GM21723 (cell line): ENCODE data around the gene DNAH9.
"Not testable (repeated sequence)": the region's sequence is repeated elsewhere in the genome, so short reads cannot be mapped to it uniquely, and the experiment has no call there.

Experiments used
- ATAC-seq: cut with Tn5 transposase; IDR thresholded peaks from one replicate; pipeline ENCODE4 v1.9.1; 2021; ENCODE audit warnings: mild to moderate bottlenecking, moderate library complexity; ENCODE audit not compliant: unreplicated experiment

DNAH9 gene

DNA sequence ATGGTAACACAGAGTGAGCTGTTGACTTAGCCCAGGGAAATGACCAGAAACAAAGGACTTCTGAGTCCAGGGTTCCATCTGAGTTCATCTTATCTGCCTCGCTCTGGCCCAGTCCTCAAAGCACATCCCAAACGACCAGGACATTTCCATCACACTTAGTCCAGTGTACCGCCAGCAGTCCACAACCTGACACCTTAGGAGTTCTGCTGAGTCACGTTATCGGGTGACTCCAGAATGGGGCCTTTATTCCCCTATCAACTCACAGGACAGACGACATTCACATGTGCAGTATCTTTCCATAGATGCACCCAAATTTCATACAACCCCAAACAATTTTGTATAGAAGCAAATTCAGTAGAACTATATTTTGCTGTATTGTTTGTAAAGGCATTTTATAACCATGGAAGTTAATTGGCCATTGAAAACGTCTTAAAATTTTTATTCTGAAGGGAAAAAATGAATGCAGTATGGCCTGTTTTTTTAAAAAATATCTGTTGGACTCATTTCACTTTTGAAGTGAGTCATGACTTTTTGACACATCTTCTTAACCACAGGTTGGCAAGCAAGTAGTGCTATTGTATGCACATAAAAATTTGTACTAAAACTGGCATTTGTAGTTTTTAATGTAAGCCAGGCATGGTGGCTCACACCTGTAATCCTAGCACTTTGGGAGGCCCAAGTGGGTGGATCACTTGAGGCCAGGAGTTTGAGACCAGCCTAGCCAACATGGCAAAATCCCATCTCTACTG, 352.7 kb downstream of the DNAH9 start:
- ATAC-seq = no peak

- ATAC-seq = no peak
Measured at GRCh38 chr17:11952610-11953009, 354.3 kb downstream of the DNAH9 start.

GRCh38 chr17:11953924-11954323, 355.7 kb downstream of the DNAH9 start:
- ATAC-seq = no peak

- no peak for ATAC-seq
Measured at GRCh38 chr17:11954936-11955335, 356.7 kb downstream of the DNAH9 start.

- no peak for ATAC-seq
Measured at GRCh38 chr17:11969565-11969964, 371.3 kb downstream of the DNAH9 start.

- ATAC-seq = not testable (repeated sequence)
Measured at GRCh38 chr17:11972741-11973140, 374.5 kb downstream of the DNAH9 start.

- ATAC-seq = no peak
Measured at GRCh38 chr17:11979795-11980194, 381.5 kb downstream of the DNAH9 start.

DNA sequence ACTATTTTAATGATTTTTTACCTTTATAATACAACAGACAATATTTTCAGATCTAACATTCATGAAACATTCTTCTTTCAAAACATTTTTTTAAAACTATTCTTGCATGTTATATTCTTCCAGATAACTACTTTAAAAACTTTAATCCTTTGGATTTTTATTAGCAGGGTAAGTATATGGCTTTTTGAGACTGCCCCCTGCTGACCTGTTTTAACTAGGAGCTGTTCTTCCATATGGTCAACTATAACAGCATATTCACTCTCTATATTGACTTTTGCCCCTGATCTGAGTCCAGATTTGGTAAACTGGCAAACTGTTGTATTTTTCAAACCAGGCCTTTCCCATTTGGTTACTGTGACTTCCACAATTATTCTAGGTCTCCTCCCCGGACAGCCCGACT, 382.5 kb downstream of the DNAH9 start:
- no peak for ATAC-seq

GRCh38 chr17:11981862-11982261, 383.6 kb downstream of the DNAH9 start:
- no peak for ATAC-seq

DNA sequence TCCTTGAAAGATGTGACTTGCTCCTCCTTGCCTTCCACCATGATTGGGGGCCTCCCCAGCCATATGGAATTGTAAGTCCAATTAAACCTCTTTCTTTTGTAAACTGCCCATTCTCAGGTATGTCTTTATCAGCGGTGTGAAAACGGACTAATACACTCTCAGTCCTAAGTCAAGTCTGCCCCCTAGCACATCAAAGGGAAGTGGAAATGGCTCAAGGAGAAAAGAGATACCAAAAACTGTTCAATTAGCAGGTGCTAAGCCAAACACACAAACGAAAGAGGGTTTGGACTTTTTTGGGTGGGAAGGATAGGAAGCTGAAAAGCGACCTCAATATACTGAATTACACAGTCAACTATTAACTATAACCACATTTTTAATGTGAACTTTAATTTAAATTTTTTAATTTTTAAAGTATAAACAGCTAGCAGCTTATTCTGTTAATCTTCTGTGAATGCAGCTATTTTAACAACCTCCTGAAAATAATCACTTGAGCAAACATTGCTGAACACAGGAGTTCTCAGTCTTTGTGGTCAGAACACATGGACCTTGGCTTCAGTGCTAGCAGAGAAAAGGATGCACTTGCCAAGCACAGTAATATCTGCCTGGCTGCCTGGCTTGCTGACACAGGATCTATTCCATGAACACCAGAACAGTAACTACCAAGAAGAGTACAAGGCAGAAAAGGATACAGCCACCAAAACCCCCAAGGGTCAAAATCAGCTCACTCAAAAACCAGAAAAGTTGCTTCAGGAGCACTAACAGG, 388.1 kb downstream of the DNAH9 start:
- no peak for ATAC-seq

DNA sequence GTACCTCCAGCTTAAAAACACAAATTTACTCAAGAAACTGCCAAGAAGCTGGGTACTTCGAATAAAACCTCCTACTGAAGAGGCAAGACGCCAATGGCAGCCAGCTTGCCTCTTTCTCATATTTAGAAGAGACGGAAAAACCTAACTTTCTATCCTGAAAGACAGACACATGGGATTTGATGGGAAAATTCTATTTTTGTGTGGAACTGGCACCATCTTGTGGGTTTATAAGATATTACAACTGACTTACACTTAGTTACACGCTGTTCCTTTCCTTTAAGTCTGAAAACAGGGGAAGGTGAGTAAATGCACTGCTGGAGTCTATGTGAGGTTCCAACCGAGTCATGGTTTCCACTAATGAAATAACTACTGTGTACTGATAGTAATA, 388.7 kb downstream of the DNAH9 start:
- ATAC-seq = no peak

DNA sequence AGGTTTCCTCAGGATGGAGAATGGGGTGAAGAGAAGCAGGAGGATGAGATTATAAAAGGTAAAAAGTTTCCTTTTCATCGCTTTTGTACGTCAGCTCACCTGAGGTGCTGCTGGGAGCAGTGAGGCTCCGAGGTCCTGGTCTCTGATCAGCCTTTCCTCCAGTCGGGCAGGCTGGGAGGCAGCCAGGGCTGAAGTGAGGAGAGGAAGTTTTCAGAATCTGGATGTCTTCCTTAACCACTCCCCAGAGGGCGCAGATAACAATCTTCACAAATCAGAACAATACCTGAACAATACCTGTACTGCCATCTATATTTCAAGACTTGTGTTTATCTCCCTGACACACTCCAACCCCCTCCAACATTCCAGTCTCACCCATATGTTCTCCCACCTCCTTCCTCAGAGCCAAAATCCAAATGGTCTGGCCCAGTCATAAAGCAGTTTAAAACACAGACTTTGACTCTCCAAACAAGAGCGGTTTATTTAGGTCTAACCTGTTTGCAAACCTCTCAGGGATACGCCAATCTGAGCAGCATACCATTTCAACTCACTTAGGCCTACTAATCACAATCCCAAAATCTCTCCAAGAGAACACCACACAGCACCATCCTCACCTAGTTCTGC, 392.2 kb downstream of the DNAH9 start:
- ATAC-seq = no peak

- no peak for ATAC-seq
Measured at GRCh38 chr17:11991461-11991860, 393.2 kb downstream of the DNAH9 start.

GRCh38 chr17:11996722-11997146, 398.5 kb downstream of the DNAH9 start:
- ATAC-seq = peak; percentile 45

- peak; percentile 97 for ATAC-seq
Measured at GRCh38 chr17:11997147-11997971, 399.1 kb downstream of the DNAH9 start, which contains the start of gene ZNF18. TSS of gene ZNF18 (minus strand) at chr17:11997475. CDS start at chr17:11992829, 4,646 bp downstream.

DNA sequence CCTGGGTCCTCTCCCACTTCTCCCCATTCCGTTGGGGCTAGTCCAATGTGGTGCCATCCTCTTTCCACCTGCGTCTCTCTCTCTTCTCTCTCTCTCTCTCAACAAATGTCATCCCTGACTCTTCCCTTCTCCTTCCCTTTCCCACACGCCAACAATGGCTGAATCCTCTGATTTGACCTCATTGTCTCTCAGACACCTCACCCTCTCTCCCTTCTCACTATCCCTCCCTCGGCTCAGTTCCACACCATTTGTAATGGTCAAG, 399.6 kb downstream of the DNAH9 start:
- ATAC-seq = no peak

DNA sequence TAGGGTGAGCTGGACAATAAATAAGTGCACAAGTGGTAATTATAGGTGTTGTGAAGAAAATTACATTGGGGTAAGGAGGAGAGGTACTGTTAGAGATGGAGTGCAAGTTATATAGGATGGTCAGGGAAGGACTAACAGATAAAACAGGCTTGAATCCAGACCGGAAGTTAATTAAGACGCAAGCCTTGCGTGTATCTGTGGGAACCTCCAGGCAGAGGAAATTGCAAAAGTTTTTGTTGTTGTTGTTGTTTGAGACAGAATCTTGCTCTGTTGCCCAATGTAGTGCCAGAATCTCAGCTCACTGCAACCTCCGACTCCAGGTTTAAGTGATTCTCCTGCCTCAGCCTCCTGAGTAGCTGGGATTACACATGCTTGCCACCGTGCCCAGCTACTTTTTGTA, 401.4 kb downstream of the DNAH9 start:
- ATAC-seq = no peak

- ATAC-seq = no peak
Measured at GRCh38 chr17:12007466-12007865, 409.2 kb downstream of the DNAH9 start.
